ENCODE results near the gene GNAZ. TPM values are rescaled to one million over a fixed set of nuclear protein-coding genes. Genes with fewer than 3 reads are reported as not detected.

GNAZ gene
- total RNA-seq, 1 experiment from 2014 or later: 11.1 TPM

- TF ChIP-seq, protein P1, sequence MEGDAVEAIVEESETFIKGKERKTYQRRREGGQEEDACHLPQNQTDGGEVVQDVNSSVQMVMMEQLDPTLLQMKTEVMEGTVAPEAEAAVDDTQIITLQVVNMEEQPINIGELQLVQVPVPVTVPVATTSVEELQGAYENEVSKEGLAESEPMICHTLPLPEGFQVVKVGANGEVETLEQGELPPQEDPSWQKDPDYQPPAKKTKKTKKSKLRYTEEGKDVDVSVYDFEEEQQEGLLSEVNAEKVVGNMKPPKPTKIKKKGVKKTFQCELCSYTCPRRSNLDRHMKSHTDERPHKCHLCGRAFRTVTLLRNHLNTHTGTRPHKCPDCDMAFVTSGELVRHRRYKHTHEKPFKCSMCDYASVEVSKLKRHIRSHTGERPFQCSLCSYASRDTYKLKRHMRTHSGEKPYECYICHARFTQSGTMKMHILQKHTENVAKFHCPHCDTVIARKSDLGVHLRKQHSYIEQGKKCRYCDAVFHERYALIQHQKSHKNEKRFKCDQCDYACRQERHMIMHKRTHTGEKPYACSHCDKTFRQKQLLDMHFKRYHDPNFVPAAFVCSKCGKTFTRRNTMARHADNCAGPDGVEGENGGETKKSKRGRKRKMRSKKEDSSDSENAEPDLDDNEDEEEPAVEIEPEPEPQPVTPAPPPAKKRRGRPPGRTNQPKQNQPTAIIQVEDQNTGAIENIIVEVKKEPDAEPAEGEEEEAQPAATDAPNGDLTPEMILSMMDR (IDR thresholded peaks at IDR 0.05 in 2 of 3, conservative IDR thresholded peaks at IDR 0.05 in 1 of 3; ENCODE audit: borderline replicate concordance in 1 of 3, insufficient read depth in 1 of 3, low read depth in 2 of 3, low read length in 2 of 3): no peak
- TF ChIP-seq EZH2phosphoT487 (IDR thresholded peaks at IDR 0.05; ENCODE audit: borderline replicate concordance): no peak
- TF ChIP-seq FOSL1 (IDR thresholded peaks at IDR 0.05; ENCODE audit: low read depth): no peak
- TF ChIP-seq, protein P2, sequence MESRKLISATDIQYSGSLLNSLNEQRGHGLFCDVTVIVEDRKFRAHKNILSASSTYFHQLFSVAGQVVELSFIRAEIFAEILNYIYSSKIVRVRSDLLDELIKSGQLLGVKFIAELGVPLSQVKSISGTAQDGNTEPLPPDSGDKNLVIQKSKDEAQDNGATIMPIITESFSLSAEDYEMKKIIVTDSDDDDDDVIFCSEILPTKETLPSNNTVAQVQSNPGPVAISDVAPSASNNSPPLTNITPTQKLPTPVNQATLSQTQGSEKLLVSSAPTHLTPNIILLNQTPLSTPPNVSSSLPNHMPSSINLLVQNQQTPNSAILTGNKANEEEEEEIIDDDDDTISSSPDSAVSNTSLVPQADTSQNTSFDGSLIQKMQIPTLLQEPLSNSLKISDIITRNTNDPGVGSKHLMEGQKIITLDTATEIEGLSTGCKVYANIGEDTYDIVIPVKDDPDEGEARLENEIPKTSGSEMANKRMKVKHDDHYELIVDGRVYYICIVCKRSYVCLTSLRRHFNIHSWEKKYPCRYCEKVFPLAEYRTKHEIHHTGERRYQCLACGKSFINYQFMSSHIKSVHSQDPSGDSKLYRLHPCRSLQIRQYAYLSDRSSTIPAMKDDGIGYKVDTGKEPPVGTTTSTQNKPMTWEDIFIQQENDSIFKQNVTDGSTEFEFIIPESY (IDR thresholded peaks at IDR 0.05; ENCODE audit: extremely low read depth, insufficient replicate concordance, low read length): no peak
Measured at GRCh38 chr22:23059284-23059948, 10.9 kb upstream of the GNAZ start (continued).

- Histone ChIP-seq H2AFZ (ENCODE audit: low read depth, low read length, poor library complexity, severe bottlenecking) (no peak overlapping the region), H3K27me3 (ENCODE audit: insufficient read depth, low read length) (no peaks in the 10 kb centered on the region), H3K9me2 (ENCODE audit: insufficient read depth) (no peaks in the 10 kb centered on the region), H3K27ac (ENCODE audit: low read depth, low read length) (no peak overlapping the region), H3K9ac (ENCODE audit: low read length) (no peak overlapping the region), H3K4me1 (ENCODE audit: control insufficient read depth in 1 of 2, insufficient read depth in 2 of 2, low read length in 2 of 2) (peaks cover 0 to 6% of the 10 kb centered on the region in 2 experiments; a peak in 1 of 4 replicates), H3K4me2 (ENCODE audit: low read length) (no peak overlapping the region), H3K36me3 (ENCODE audit: control insufficient read depth in 1 of 2, insufficient read depth in 2 of 2, low read length in 2 of 2) (no peaks in the 10 kb centered on the region), H3K79me2 (ENCODE audit: insufficient read depth, low read length) (no peaks in the 10 kb centered on the region), H4K20me1 (ENCODE audit: insufficient read depth) (no peaks in the 10 kb centered on the region), H3K4me3 (replicated peaks in 1 of 2; ENCODE audit: low read depth in 1 of 2, low read length in 2 of 2) (no peak overlapping the region), H3K9me3 (ENCODE audit: control insufficient read depth in 1 of 2, insufficient read depth in 1 of 2, low read depth in 1 of 2, low read length in 2 of 2) (peaks cover 0 to 5% of the 10 kb centered on the region in 2 experiments; a peak in 2 of 4 replicates)
- ATAC-seq (no peak), DNase-seq (ENCODE audit: low read depth, low spot score) (no peak)
- RAD21 ChIA-PET (ENCODE audit: low non-redundant PET in 1 of 2, low total read pairs in 2 of 2, uncharacterized antibody in 2 of 2, unreplicated experiment in 2 of 2): no interaction called here
- POLR2A ChIA-PET: no interaction called here
- BruUV-seq (replicated peaks): no TSS peak
- CTCF ChIA-PET: no interaction called here
- intact Hi-C loops (cut with micrococcal nuclease): no loop called here
- TF ChIP-seq, protein P2 (IDR thresholded peaks at IDR 0.05; ENCODE audit: extremely low read depth, insufficient replicate concordance, low read length): no peak
- TF ChIP-seq EGR1 (IDR thresholded peaks at IDR 0.05; ENCODE audit: low read depth): no peak
- no peak for TF ChIP-seq FOSL1 (IDR thresholded peaks at IDR 0.05; ENCODE audit: low read depth)
- no peak for TF ChIP-seq CBX3 (IDR thresholded peaks at IDR 0.05; ENCODE audit: low read depth)
- no peak for TF ChIP-seq RAD21 (IDR thresholded peaks at IDR 0.05; ENCODE audit: low read depth)
- no peak for TF ChIP-seq SP1 (IDR thresholded peaks at IDR 0.05; ENCODE audit: low read depth)
- TF ChIP-seq EZH2phosphoT487 (IDR thresholded peaks at IDR 0.05; ENCODE audit: borderline replicate concordance): no peak
- no peak for TF ChIP-seq TCF7L2 (IDR thresholded peaks at IDR 0.05; ENCODE audit: borderline replicate concordance, extremely low read depth, insufficient read depth, insufficient read length)
- TF ChIP-seq ZNF274 (IDR thresholded peaks at IDR 0.05; ENCODE audit: low read depth, low read length): no peak
- TF ChIP-seq, protein P3, sequence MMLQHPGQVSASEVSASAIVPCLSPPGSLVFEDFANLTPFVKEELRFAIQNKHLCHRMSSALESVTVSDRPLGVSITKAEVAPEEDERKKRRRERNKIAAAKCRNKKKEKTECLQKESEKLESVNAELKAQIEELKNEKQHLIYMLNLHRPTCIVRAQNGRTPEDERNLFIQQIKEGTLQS (IDR thresholded peaks at IDR 0.05): no peak
- TF ChIP-seq YY1 (IDR thresholded peaks at IDR 0.05; ENCODE audit: extremely low read depth, insufficient replicate concordance, low read depth, low read length): no peak
- TF ChIP-seq SRF (IDR thresholded peaks at IDR 0.05; ENCODE audit: low read depth): no peak
- TF ChIP-seq POLR2AphosphoS5 (IDR thresholded peaks at IDR 0.05; ENCODE audit: low read depth, low read length): no peak
- TF ChIP-seq ELF1 (IDR thresholded peaks at IDR 0.05; ENCODE audit: borderline replicate concordance, low read depth): no peak
Measured at GRCh38 chr22:23060612-23061400, 9.5 kb upstream of the GNAZ start.

Measured in HCT116 (cell line).